Esophagus squamous epithelium (tissue), 5 donors: ENCODE results near the gene CHAF1A. TPM values are rescaled to one million over a fixed set of nuclear protein-coding genes. Genes with fewer than 3 reads are reported as not detected.

Experiments used
- DNase-seq: peaks from one replicate; lab custom pipeline; 2025; lab: John Stamatoyannopoulos, UW
- H3K27ac ChIP-seq, 4 donors: fragments of 200-600 bp; sonication (generic); one replicate each; pipeline ENCODE4 v1.5.1; 2016 to 2019; ENCODE audit warnings: mild to moderate bottlenecking in 1 of 4
- H3K27me3 ChIP-seq, 4 donors: fragments of 200-600 bp; sonication (generic); 1 replicate in 3 of 4; 2 replicates in 1 of 4; pipeline versions ENCODE4 v1.5.1 to v1.6.0; 2017 to 2021; ENCODE audit warnings: antibody characterized with exemption in 1 of 4
- H3K36me3 ChIP-seq, 3 donors: fragments of 200-600 bp; sonication (generic); one replicate each; pipeline ENCODE4 v1.5.1; 2016 to 2019
- H3K4me1 ChIP-seq, 3 donors: fragments of 200-600 bp; sonication (generic); one replicate each; pipeline ENCODE4 v1.5.1; 2017 to 2019
- H3K4me3 ChIP-seq, 4 donors: fragments of 200-600 bp; sonication (generic); 1 replicate in 3 of 4; 2 replicates in 1 of 4; pipeline ENCODE4 v1.5.1; 2016 to 2019; ENCODE audit warnings: mild to moderate bottlenecking in 2 of 4, moderate library complexity in 1 of 4
- H3K9me3 ChIP-seq, 3 donors: fragments of 200-600 bp; sonication (generic); one replicate each; pipeline ENCODE4 v1.5.1; 2016 to 2019
- POLR2A ChIP-seq, 4 donors: fragments of 450-650 bp; IDR thresholded peaks; one replicate each; pipeline ENCODE4 v1.6.1; 2017; ENCODE audit warnings: antibody characterized with exemption in 4 of 4, mild to moderate bottlenecking in 4 of 4, moderate library complexity in 3 of 4
- WGBS, 2 donors: methylation state at CpG; one replicate each; pipeline ENCODE4 v1.1.5; 2018; 5-methylcytosine and 5-hydroxymethylcytosine counted together
- intact Hi-C: fragments of 100-400 bp; cut with DNase I; formaldehyde crosslinking; loops from one replicate; pipeline ENCODE4 v1.15.0; 2022
- total RNA-seq, 4 donors: library from RNA; depleted of rRNA; stranded (reverse); fragments of >200 nt; gene quantifications; one replicate each; pipeline ENCODE4 v1.1.0, GENCODE V29; 2016
- TF ChIP-seq, protein P1 (sequence below), 6 experiments: fragments of 450-650 bp in 4 of 6; fragments of 200-600 bp in 2 of 6; sonication (generic) in 2 of 6; IDR thresholded peaks; one replicate each; pipeline ENCODE4 v1.5.1; 2016 to 2019; ENCODE audit warnings: antibody characterized with exemption in 6 of 6, mild to moderate bottlenecking in 4 of 6, moderate library complexity in 4 of 6
- donor health status: DM: yes; HTN: yes; CAD: no.

CHAF1A gene
- total RNA-seq, 4 donors from 2014 or later: 7.6 to 20.9 (median 11.9) TPM

DNA sequence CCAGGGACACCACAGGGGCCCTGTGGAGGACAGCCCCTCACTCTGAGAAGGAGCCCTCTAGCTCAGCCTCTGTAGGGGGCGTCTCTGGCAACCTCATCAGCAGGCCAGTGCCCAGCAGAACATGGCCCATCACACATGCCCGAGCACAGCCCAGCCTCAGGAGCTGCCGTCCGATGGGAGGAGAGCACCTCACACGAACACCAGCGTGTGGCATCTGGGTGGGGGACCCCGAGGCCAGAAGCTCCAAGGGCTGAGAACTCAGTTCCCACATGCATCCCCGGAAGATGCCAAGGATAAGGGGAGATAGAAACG is 13.4 kb upstream of the CHAF1A start:
- peak overlapping the region in 3 of 4 donors; percentile 21 to 30 (median 29) for H3K4me3 ChIP-seq
- H3K4me1 ChIP-seq: peaks cover 53 to 88% (median 64%) of the 10 kb centered on the region in 3 donors
- H3K9me3 ChIP-seq: no peaks in the 10 kb centered on the region
- TF ChIP-seq, protein P1, sequence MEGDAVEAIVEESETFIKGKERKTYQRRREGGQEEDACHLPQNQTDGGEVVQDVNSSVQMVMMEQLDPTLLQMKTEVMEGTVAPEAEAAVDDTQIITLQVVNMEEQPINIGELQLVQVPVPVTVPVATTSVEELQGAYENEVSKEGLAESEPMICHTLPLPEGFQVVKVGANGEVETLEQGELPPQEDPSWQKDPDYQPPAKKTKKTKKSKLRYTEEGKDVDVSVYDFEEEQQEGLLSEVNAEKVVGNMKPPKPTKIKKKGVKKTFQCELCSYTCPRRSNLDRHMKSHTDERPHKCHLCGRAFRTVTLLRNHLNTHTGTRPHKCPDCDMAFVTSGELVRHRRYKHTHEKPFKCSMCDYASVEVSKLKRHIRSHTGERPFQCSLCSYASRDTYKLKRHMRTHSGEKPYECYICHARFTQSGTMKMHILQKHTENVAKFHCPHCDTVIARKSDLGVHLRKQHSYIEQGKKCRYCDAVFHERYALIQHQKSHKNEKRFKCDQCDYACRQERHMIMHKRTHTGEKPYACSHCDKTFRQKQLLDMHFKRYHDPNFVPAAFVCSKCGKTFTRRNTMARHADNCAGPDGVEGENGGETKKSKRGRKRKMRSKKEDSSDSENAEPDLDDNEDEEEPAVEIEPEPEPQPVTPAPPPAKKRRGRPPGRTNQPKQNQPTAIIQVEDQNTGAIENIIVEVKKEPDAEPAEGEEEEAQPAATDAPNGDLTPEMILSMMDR (IDR thresholded peaks at IDR 0.05): peak in 1 of 6 experiments; percentile 6
- TF ChIP-seq POLR2A (IDR thresholded peaks at IDR 0.05): no peak
- H3K27ac ChIP-seq: peak overlapping the region; percentile 81 to 93 (median 86)
- DNase-seq: no peak
- H3K27me3 ChIP-seq: no peaks in the 10 kb centered on the region
- intact Hi-C loops: no loop called here
- 42 to 54% methylated on average over 3 of the region's 9 CpGs for WGBS, 2 donors
- H3K36me3 ChIP-seq: peaks cover 0 to 49% (median 12%) of the 10 kb centered on the region in 3 donors

DNA sequence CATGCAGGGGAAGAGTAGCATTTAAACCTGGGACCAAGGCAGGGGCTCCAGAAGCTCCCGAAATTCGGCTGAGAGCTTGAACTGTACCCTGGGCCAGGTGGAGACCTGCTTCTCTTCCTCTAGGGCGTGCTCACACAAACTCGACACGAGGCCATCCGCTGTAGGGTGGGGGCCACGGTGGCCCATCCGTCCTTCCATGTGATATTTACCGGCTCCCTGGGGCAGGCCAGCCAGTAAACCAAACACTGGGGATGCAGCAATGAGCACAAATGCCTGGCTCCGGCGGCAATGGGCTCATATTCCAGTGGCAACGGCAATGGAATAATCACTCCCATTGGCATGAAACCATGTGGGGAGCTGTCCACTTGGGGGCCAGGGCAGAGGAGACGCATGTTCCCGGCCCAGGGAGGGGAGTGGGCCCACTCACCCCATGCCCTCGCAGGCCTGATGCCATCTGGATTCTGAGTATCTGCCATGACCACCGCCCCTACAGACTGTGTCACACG is 12.9 kb upstream of the CHAF1A start:
- H3K4me1 ChIP-seq: peaks cover 53 to 93% (median 68%) of the 10 kb centered on the region in 3 donors

DNA sequence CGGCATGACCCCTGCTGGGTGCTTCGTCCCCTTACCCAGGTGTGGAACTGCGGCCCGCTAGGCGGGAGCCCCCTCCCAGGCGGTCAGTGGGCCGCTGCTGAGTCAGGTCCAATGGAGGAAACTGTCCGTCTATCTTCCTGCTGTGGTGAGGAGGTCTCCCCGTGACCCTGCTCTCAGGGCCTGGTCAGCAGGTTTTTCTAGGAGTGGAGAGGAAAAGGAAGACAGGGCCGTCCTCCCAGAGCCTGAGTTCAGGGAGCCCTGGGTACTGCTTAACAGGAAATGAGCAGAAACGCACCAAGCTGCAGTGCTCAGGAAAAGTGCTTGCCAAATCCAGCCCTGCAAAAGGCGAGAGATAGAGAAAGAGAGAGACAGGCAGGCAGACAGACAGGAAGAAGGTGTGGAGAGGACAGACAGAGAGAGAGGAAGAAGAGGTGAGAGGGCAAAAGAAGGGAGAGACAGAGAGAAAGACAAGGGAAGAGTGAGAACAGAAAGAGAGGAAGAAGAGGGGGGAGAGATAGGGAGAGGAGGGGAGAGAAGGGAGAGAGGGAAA is 12.3 kb upstream of the CHAF1A start:
- H3K4me3 ChIP-seq: peak overlapping the region in 3 of 4 donors; percentile 29 to 44 (median 30)
- H3K27me3 ChIP-seq: no peaks in the 10 kb centered on the region
- intact Hi-C loops: no loop called here
- H3K27ac ChIP-seq: peak overlapping the region; percentile 81 to 93 (median 86)
- 21 to 48% methylated on average over 2 to 8 of the region's 12 CpGs for WGBS, 2 donors
- H3K36me3 ChIP-seq: peaks cover 0 to 48% (median 4%) of the 10 kb centered on the region in 3 donors
- peaks cover 53 to 98% (median 73%) of the 10 kb centered on the region in 3 donors for H3K4me1 ChIP-seq
- TF ChIP-seq, protein P1 (IDR thresholded peaks at IDR 0.05): no peak
- TF ChIP-seq POLR2A (IDR thresholded peaks at IDR 0.05): no peak
- DNase-seq: no peak
- H3K9me3 ChIP-seq: no peaks in the 10 kb centered on the region

More for the DNA sequence above, 12.9 kb upstream of the CHAF1A start:
- H3K9me3 ChIP-seq: no peaks in the 10 kb centered on the region
- peaks cover 0 to 47% (median 6%) of the 10 kb centered on the region in 3 donors for H3K36me3 ChIP-seq
- peak overlapping the region; percentile 81 to 93 (median 86) for H3K27ac ChIP-seq
- no peak for DNase-seq
- intact Hi-C loops: no loop called here
- WGBS, 2 donors: 18 to 80% methylated on average over 1 to 8 of the region's 17 CpGs
- H3K27me3 ChIP-seq: no peaks in the 10 kb centered on the region
- TF ChIP-seq, protein P1 (IDR thresholded peaks at IDR 0.05): no peak
- no peak for TF ChIP-seq POLR2A (IDR thresholded peaks at IDR 0.05)
- H3K4me3 ChIP-seq: peak overlapping the region in 3 of 4 donors; percentile 29 to 44 (median 30)

DNA sequence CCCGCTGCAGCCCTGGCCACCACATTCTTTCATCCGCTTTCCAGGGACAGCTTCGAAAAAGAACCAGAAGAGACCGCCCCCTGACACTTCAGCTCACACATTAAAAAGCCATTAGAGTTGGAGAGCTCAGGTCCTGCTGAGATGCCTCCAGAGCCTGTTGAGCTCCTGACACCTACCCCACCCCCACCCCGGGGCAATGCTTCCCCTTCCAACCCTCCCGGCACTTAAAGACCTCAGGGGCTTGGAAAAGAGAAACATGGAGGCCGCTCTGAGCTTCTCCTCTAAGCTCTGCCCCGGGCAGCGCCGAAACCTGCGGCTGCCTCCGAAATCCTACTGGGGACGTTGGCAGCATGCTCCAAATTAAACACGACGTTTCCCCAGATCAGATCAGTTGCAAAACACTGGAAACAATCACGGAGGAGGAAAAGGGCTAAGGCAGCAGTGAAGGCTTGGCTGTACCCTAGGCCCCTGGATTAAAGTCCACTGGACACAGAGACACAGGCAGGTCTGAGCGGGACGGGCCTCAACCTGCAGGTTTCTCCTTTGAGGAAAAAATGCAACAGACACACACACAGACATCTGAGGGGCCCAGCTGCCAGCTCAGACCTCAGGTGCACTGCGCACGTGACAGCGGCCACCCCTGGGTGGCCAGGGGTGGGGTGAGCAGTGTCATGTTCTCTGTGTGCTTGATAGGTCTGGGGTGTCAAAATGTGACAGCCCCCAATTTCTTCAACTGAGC is 11.7 kb upstream of the CHAF1A start:
- Histone ChIP-seq H3K36me3 (peaks cover 0 to 48% (median 5%) of the 10 kb centered on the region in 3 donors), H3K4me1 (peaks cover 53 to 100% (median 73%) of the 10 kb centered on the region in 3 donors), H3K4me3 (peak overlapping the region in 3 of 4 donors; percentile 29 to 44 (median 30)), H3K27ac (peak overlapping the region; percentile 81 to 93 (median 86)), H3K27me3 (no peaks in the 10 kb centered on the region), H3K9me3 (no peaks in the 10 kb centered on the region)
- TF ChIP-seq POLR2A (IDR thresholded peaks at IDR 0.05): no peak
- TF ChIP-seq, protein P1 (IDR thresholded peaks at IDR 0.05): no peak
- DNase-seq: no peak
- 34 to 35% methylated on average over 11 to 19 of the region's 21 CpGs for WGBS, 2 donors
- intact Hi-C loops: no loop called here

DNA sequence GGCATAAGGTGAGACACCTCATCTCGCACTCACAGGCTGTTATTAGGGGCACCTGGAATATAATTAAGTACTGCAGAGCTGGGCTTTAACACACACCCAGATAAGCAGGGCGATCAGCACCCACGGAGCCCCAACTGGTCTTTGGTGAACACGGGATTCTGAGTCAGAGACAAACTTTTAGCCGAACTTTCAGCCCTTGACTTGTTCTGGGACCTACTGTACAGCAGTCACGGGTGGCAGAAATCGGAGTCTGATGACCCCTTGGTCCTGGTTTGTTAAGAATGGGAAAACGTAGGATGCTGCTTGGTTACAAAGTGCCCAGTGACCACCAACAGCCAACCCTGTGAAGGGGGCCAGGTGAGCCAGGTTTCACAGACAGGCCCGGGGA is 11.1 kb upstream of the CHAF1A start:
- Histone ChIP-seq H3K4me1 (peaks cover 53 to 99% (median 73%) of the 10 kb centered on the region in 3 donors), H3K9me3 (no peaks in the 10 kb centered on the region), H3K4me3 (peak overlapping the region in 3 of 4 donors; percentile 22 to 44 (median 29)), H3K27me3 (no peaks in the 10 kb centered on the region), H3K27ac (peak overlapping the region; percentile 81 to 93 (median 86)), H3K36me3 (peaks cover 0 to 49% (median 9%) of the 10 kb centered on the region in 3 donors)
- 50 to 57% methylated on average over 8 to 9 of the region's 9 CpGs for WGBS, 2 donors
- intact Hi-C loops: no loop called here
- DNase-seq: no peak
- TF ChIP-seq POLR2A (IDR thresholded peaks at IDR 0.05): no peak
- TF ChIP-seq, protein P1 (IDR thresholded peaks at IDR 0.05): no peak
